H1 (cell line): ENCODE results near the gene TMEM115. TPM values are rescaled to one million over a fixed set of nuclear protein-coding genes. Genes with fewer than 3 reads are reported as not detected.

Source experiments
- CHD7 ChIP-seq: fragments of 300-600 bp; sonication (generic); IDR thresholded peaks from 2 replicates; pipeline ENCODE4 v1.7.1; 2012; ENCODE audit warnings: low read length, moderate library complexity, mild to moderate bottlenecking, inconsistent platforms; ENCODE audit not compliant: insufficient replicate concordance
- polyA plus RNA-seq, 7 experiments: library from polyadenylated mRNA; depleted of rRNA in 3 of 7; stranded (reverse) in 5 of 7; unstranded in 2 of 7; fragments of >200 nt in 5 of 7; fragments of 200-250 nt in 2 of 7; gene quantifications; 1 replicate in 5 of 7; 2 replicates in 1 of 7; 4 replicates in 1 of 7; pipeline versions ENCODE4 v1.2.1 to v1.2.3, GENCODE V29; 2011 to 2013; ENCODE audit warnings: missing spikeins in 2 of 7, mixed read lengths in 2 of 7
- total RNA-seq: library from RNA; stranded (reverse); fragmentation: NEBNext Ultra II Directional; extraction: Animal tissue kit (Norgen Biotek cat#: 25700); gene quantifications from 2 replicates; pipeline ENCODE4 v1.2.1, GENCODE V29; 2021

The TMEM115 gene
- total and polyA plus RNA-seq, 2 of the 8 experiments (the other 6 are each of a cell fraction or from before 2014, with no cell fraction given), result 25.4 to 32.4 TPM

- TF ChIP-seq CHD7, result no peak
Observed at GRCh38 chr3:50351323-50351697, 8.0 kb downstream of the TMEM115 start (continued).
